Gastroesophageal sphincter (tissue), 4 donors: ENCODE data around the gene HECTD4. TPM values are rescaled to one million over a fixed set of nuclear protein-coding genes. Genes with fewer than 3 reads are reported as not detected.

Source experiments
- ATAC-seq: fragments of 150-250 bp; one replicate; pipeline ENCODE4 v1.9.1; 2016; ENCODE audit warnings: mild to moderate bottlenecking, moderate library complexity
- H3K27ac ChIP-seq, 4 donors: fragments of 200-600 bp; sonication (generic) in 3 of 4; 1 replicate in 3 of 4; 2 replicates in 1 of 4; pipeline ENCODE4 v1.5.1; 2016 to 2019
- H3K27me3 ChIP-seq: fragments of 200-600 bp; sonication (generic); one replicate; pipeline ENCODE4 v1.5.1; 2019
- H3K36me3 ChIP-seq, 2 donors: fragments of 200-600 bp; sonication (generic); one replicate each; pipeline ENCODE4 v1.5.1; 2019; ENCODE audit warnings: control low read depth in 1 of 2
- H3K4me1 ChIP-seq, 3 donors: fragments of 200-600 bp; sonication (generic); 1 replicate in 2 of 3; 2 replicates in 1 of 3; pipeline ENCODE4 v1.5.1; 2016 to 2019; ENCODE audit warnings: control low read depth in 2 of 3
- H3K4me3 ChIP-seq, 2 donors: fragments of 200-600 bp; sonication (generic); one replicate each; pipeline ENCODE4 v1.5.1; 2019; ENCODE audit warnings: mild to moderate bottlenecking in 1 of 2, moderate library complexity in 1 of 2
- H3K9me3 ChIP-seq, 3 donors: fragments of 200-600 bp; sonication (generic); one replicate each; pipeline ENCODE4 v1.5.1; 2017 to 2019; ENCODE audit warnings: control low read depth in 2 of 3
- EP300 ChIP-seq: sonication (generic); formaldehyde crosslinking; IDR thresholded peaks from one replicate; pipeline ENCODE4 v1.6.1; 2017; ENCODE audit warnings: antibody characterized with exemption, mild to moderate bottlenecking
- POLR2A ChIP-seq, 2 donors: fragments of 450-650 bp; IDR thresholded peaks; one replicate each; pipeline ENCODE4 v1.6.1; 2017; ENCODE audit warnings: antibody characterized with exemption in 2 of 2, mild to moderate bottlenecking in 2 of 2, moderate library complexity in 1 of 2
- POLR2AphosphoS5 ChIP-seq: sonication (generic); formaldehyde crosslinking; IDR thresholded peaks from one replicate; pipeline ENCODE4 v1.6.1; 2017; ENCODE audit warnings: antibody characterized with exemption
- WGBS, 2 donors: methylation state at CpG; one replicate each; pipeline ENCODE4 v1.1.5; 2018; ENCODE audit warnings: low coverage in 1 of 2; 5-methylcytosine and 5-hydroxymethylcytosine counted together
- total RNA-seq, 4 donors: library from RNA; depleted of rRNA; stranded (reverse); fragments of >200 nt; gene quantifications; one replicate each; pipeline ENCODE4 v1.1.0, GENCODE V29; 2016
- TF ChIP-seq, protein P1 (sequence below), 4 experiments: fragments of 200-600 bp in 2 of 4; fragments of 450-650 bp in 2 of 4; sonication (generic) in 1 of 4; IDR thresholded peaks; one replicate each; pipeline ENCODE4 v1.5.1; 2017 to 2019; ENCODE audit warnings: antibody characterized with exemption in 4 of 4, mild to moderate bottlenecking in 2 of 4, moderate library complexity in 2 of 4

The HECTD4 gene
- total RNA-seq, 4 donors from 2014 or later: 23.1 to 56.8 (median 42.3) TPM

DNA sequence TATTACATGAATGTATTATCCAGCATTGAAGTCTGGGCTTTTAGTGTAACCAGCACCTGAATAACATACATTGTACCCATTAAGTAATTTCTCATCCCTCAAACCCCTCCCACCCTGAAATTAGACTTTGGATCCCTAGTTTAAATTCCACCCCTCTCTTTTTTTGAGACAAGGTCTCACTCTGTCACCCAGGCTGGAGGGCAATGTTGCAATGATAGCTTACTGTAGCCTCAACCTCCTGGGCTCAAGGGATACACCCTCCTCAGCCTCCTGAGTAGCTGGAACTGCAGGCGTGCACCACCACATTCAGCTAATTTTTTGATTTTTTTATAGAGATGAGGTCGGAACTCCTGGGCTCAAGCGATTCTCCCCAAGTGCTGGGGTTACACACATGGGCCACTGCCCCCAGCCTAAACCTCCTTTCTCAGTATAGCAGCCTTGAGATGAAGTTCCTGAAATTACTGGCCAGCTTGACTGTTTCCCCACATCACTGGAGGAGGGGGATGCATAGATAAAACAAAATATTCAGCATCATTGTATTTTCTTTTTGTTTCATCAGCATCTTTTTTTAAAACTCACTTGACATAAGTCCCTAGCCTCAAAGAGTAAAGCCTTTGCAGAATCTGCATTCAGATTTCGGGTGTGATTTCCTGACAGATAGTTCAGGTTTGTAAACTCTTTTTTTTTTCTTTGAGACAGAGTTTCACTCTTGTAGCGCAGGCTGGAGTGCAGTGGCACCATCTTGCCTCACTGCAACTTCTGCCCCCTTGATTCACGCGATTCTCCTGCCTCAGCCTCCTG lies 43.6 kb upstream of the HECTD4 start:
- 93 to 96% methylated on average over 5 to 6 of the region's 7 CpGs for WGBS, 2 donors
- H3K27ac ChIP-seq: no peak overlapping the region
- H3K36me3 ChIP-seq: peaks cover 0 to 5% of the 10 kb centered on the region in 2 donors
- no peaks in the 10 kb centered on the region for H3K27me3 ChIP-seq
- TF ChIP-seq, protein P1, sequence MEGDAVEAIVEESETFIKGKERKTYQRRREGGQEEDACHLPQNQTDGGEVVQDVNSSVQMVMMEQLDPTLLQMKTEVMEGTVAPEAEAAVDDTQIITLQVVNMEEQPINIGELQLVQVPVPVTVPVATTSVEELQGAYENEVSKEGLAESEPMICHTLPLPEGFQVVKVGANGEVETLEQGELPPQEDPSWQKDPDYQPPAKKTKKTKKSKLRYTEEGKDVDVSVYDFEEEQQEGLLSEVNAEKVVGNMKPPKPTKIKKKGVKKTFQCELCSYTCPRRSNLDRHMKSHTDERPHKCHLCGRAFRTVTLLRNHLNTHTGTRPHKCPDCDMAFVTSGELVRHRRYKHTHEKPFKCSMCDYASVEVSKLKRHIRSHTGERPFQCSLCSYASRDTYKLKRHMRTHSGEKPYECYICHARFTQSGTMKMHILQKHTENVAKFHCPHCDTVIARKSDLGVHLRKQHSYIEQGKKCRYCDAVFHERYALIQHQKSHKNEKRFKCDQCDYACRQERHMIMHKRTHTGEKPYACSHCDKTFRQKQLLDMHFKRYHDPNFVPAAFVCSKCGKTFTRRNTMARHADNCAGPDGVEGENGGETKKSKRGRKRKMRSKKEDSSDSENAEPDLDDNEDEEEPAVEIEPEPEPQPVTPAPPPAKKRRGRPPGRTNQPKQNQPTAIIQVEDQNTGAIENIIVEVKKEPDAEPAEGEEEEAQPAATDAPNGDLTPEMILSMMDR (IDR thresholded peaks at IDR 0.05): no peak
- H3K4me3 ChIP-seq: no peak overlapping the region
- no peak for ATAC-seq
- peaks cover 0 to 47% (median 17%) of the 10 kb centered on the region in 3 donors for H3K4me1 ChIP-seq
- H3K9me3 ChIP-seq: no peaks in the 10 kb centered on the region

DNA sequence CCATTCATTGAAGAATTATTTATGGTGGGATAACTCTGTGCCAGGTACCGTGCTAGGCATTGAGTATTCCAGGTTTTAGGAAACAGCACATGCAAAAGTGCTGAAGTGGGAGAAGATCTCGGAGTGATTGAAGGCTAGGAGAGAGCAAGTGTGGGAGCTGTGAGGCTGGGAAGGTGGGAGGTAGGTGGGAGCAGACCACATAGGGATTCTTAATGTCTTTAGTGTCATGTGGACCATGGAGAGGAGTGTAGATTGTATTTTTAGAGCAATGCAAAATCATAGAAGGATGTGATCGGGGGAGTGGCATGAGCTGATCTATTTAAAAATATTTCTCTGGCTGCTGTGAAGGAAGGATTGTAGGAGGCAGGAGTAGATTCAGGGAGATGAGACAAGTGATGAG lies 41.9 kb upstream of the HECTD4 start:
- H3K27me3 ChIP-seq: no peaks in the 10 kb centered on the region
- H3K27ac ChIP-seq: no peak overlapping the region
- H3K9me3 ChIP-seq: no peaks in the 10 kb centered on the region
- TF ChIP-seq POLR2A (IDR thresholded peaks at IDR 0.05): no peak
- no peak for TF ChIP-seq POLR2AphosphoS5
- no peak for TF ChIP-seq EP300
- TF ChIP-seq, protein P1 (IDR thresholded peaks at IDR 0.05): no peak
- peaks cover 0 to 62% (median 28%) of the 10 kb centered on the region in 3 donors for H3K4me1 ChIP-seq
- ATAC-seq: no peak
- H3K4me3 ChIP-seq: no peak overlapping the region
- 90 to 100% methylated on average over 3 of the region's 3 CpGs for WGBS, 2 donors
- H3K36me3 ChIP-seq: no peaks in the 10 kb centered on the region

DNA sequence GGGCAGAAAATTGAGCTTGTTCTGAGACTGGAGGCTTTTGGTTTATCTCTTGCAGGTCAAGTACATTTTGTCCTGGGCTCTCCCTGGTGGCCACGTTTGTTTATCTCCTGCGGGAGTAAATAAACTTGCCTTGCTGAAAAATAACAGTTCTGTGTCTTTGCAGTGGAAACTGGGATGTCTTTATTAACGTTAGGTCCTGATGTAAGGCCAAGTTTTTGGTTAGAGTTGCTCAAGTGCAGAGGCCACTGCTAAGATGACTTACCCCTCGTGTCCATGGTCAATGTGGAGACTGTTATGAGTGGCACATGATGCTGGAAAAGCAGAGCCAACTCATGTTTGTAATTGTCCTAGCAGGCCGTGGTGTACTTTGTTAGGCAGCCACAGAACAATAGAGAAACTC lies 40.3 kb upstream of the HECTD4 start:
- ATAC-seq: no peak
- H3K36me3 ChIP-seq: no peaks in the 10 kb centered on the region
- no peak overlapping the region for H3K4me3 ChIP-seq
- H3K9me3 ChIP-seq: no peaks in the 10 kb centered on the region
- no peak overlapping the region for H3K27ac ChIP-seq
- H3K27me3 ChIP-seq: no peaks in the 10 kb centered on the region
- 20 to 58% methylated on average over 1 to 3 of the region's 5 CpGs for WGBS, 2 donors
- TF ChIP-seq POLR2AphosphoS5 (no peak), POLR2A (IDR thresholded peaks at IDR 0.05) (no peak), EP300 (no peak)
- TF ChIP-seq, protein P1 (IDR thresholded peaks at IDR 0.05): no peak
- peaks cover 0 to 71% (median 35%) of the 10 kb centered on the region in 3 donors for H3K4me1 ChIP-seq

DNA sequence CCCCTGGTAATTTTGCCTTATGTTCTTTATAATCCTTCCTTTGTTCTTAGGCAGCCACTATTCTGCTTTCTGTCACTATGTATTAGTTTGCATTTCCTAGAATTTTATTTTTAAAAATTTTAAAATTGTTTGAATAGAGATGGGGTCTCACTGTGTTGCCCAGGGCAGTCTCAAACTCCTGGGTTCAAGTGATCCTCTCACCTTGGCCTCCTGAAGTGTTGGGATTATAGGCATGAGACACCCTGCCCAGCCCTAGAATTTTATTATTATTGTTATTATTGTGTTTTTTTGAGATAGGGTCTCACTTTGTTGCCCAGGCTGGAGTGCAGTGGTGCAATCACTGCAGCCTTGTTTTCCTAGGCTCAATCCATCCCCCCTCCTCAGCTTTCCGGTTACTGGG lies 39.1 kb upstream of the HECTD4 start:
- Histone ChIP-seq H3K4me3 (no peak overlapping the region), H3K27me3 (no peaks in the 10 kb centered on the region), H3K4me1 (peaks cover 0 to 72% (median 35%) of the 10 kb centered on the region in 3 donors), H3K9me3 (no peaks in the 10 kb centered on the region), H3K36me3 (no peaks in the 10 kb centered on the region), H3K27ac (no peak overlapping the region)
- TF ChIP-seq POLR2AphosphoS5: no peak
- TF ChIP-seq POLR2A (IDR thresholded peaks at IDR 0.05): no peak
- no peak for TF ChIP-seq EP300
- TF ChIP-seq, protein P1 (IDR thresholded peaks at IDR 0.05): no peak
- WGBS, 2 donors: 100% methylated on average over 1 of the region's 1 CpG; no CpG with 5 or more reads in 1 of the 2 donors
- ATAC-seq: no peak

DNA sequence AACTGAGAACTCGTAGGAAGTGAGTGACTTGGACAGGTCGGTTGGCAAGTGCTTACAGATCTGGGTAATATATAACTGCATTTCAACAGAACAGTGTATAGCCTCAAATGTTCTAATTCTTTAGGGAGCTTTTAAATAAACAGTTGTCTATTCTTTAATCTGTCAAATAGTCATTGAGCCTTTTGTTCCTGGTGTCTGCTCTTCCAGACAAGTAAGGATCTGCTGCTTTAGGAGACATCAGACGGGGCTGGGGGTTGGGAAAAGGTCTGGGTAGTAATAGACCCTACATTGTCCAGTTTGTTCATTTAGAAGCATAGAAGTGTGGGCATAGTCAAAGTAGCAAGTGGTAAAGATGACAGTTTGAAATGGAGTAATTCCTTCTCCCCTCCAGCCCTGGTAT lies 38.5 kb upstream of the HECTD4 start:
- no peak overlapping the region for H3K27ac ChIP-seq
- 50 to 81% methylated on average over 3 of the region's 3 CpGs for WGBS, 2 donors
- ATAC-seq: no peak
- H3K9me3 ChIP-seq: no peaks in the 10 kb centered on the region
- no peak overlapping the region for H3K4me3 ChIP-seq
- H3K36me3 ChIP-seq: no peaks in the 10 kb centered on the region
- TF ChIP-seq POLR2AphosphoS5: no peak
- H3K27me3 ChIP-seq: no peaks in the 10 kb centered on the region
- H3K4me1 ChIP-seq: peaks cover 0 to 72% (median 35%) of the 10 kb centered on the region in 3 donors
